ENCODE measurements around the gene NFIA. TPM values are rescaled to one million over a fixed set of nuclear protein-coding genes. Genes with fewer than 3 reads are reported as not detected.

The NFIA gene
- total and polyA plus RNA-seq, 9 of the 15 experiments (the other 6 are each of a cell fraction or from before 2014, with no cell fraction given): 5.3 to 24.9 (median 9.8) TPM

GRCh38 chr1:61156576-61157467 lies 74.5 kb downstream of the NFIA start (continued):
- TF ChIP-seq HNRNPH1 (optimal IDR thresholded peaks at IDR 0.05; ENCODE audit: low read depth, low read length): no peak
- TF ChIP-seq FOXP4 (CRISPR knock-in tag; IDR thresholded peaks at IDR 0.05; ENCODE audit: borderline replicate concordance): no peak
- TF ChIP-seq BRF2 (IDR thresholded peaks at IDR 0.05; ENCODE audit: borderline replicate concordance, insufficient read depth, insufficient read length): no peak

GRCh38 chr1:61157468-61157987 lies 75.2 kb downstream of the NFIA start:
- peaks cover 23% of the 10 kb centered on the region; the same call in 2 of the 3 replicates for H3K36me3 ChIP-seq (ENCODE audit: control insufficient read depth, insufficient read depth, low read length)
- ChIA-PET POLR2A (interaction anchor here (0.6 to 5.1 kb wide), 11 partner anchors 8 to 568 kb away, joined by 3 to 25 read pairs (median 4); partner anchors contain the start of gene TM2D1), CTCF (ENCODE audit: low intra/inter-chr PET ratio) (no interaction called here)
- H3K4me1 ChIP-seq (replicated peaks in 1 of 2; ENCODE audit: control insufficient read depth in 2 of 2, insufficient read depth in 2 of 2, low read length in 2 of 2): peaks cover 6 to 35% of the 10 kb centered on the region in 2 experiments
- H3K9ac ChIP-seq (ENCODE audit: insufficient read depth in 1 of 2, low read depth in 2 of 2, low read length in 2 of 2): no peak overlapping the region
- intact Hi-C loops (cut with micrococcal nuclease) (no loop called here), in situ Hi-C loops (cut with MboI) (no loop called here)
- H3K4me2 ChIP-seq (ENCODE audit: insufficient read depth, low read length): no peak overlapping the region
- no peak overlapping the region for H2AFZ ChIP-seq (ENCODE audit: low read depth, low read length)
- H3K9me1 ChIP-seq (ENCODE audit: control insufficient read depth, insufficient read depth, low read length): no peaks in the 10 kb centered on the region
- no peak for ATAC-seq
- 34% methylated on average over 2 of the region's 3 CpGs for WGBS (ENCODE audit: insufficient coverage, low coverage, missing lambda C conversion rate)
- DNase-seq (ENCODE audit: extremely low read depth in 1 of 4, low spot score in 3 of 4): no peak
- peak overlapping the region; percentile 17; the same call in 1 of the 3 replicates for H3K27ac ChIP-seq (ENCODE audit: extremely low read depth, low read depth, low read length)
- H3K27me3 ChIP-seq (ENCODE audit: control insufficient read depth in 2 of 2, insufficient read depth in 2 of 2, low read length in 2 of 2): no peaks in the 10 kb centered on the region
- BruUV-seq (replicated peaks): no TSS peak
- peaks cover 70% of the 10 kb centered on the region for H3K79me2 ChIP-seq (ENCODE audit: control insufficient read depth, insufficient read depth, low read length)
- no peaks in the 10 kb centered on the region for H3K9me3 ChIP-seq (replicated peaks; ENCODE audit: control insufficient read depth, insufficient read depth, low read depth, low read length)
- H4K20me1 ChIP-seq (replicated peaks; ENCODE audit: control insufficient read depth, insufficient read depth, low read length): no peaks in the 10 kb centered on the region
- peak; percentile 32 for FAIRE-seq
- no peak overlapping the region for H3K4me3 ChIP-seq
- TF ChIP-seq USF1 (CRISPR knock-in tag; IDR thresholded peaks at IDR 0.05) (no peak), MEF2D (tag; conservative IDR thresholded peaks at IDR 0.05; ENCODE audit: low read depth) (no peak), NR2F6 (CRISPR knock-in tag; IDR thresholded peaks at IDR 0.05) (no peak), PKNOX1 (IDR thresholded peaks at IDR 0.05) (no peak), GABPA (tag; conservative IDR thresholded peaks at IDR 0.05; ENCODE audit: low read depth) (no peak), THRB (CRISPR knock-in tag; conservative IDR thresholded peaks at IDR 0.05) (no peak)
